ENCODE data around the gene SDHC. TPM values are rescaled to one million over a fixed set of nuclear protein-coding genes. Genes with fewer than 3 reads are reported as not detected.
"Not testable (repeated sequence)": the region's sequence is repeated elsewhere in the genome, so short reads cannot be mapped to it uniquely, and the experiment has no call there.

Gene SDHC
- total RNA-seq, 1 donor from 2014 or later, result 185 TPM

GRCh38 chr1:161388639-161389038, 74.5 kb downstream of the SDHC start:
- ATAC-seq, result no peak

GRCh38 chr1:161389158-161389557, 75.0 kb downstream of the SDHC start:
- not testable (repeated sequence) for ATAC-seq

GRCh38 chr1:161389691-161390558, 75.7 kb downstream of the SDHC start:
- ATAC-seq, result peak; percentile 97

GRCh38 chr1:161390559-161390858, 76.3 kb downstream of the SDHC start:
- ATAC-seq, result no peak

GRCh38 chr1:161391136-161391535, 77.0 kb downstream of the SDHC start:
- ATAC-seq, result not testable (repeated sequence)

- no peak for ATAC-seq
Measured at GRCh38 chr1:161391611-161392010, 77.4 kb downstream of the SDHC start.

- ATAC-seq, result no peak
Measured at GRCh38 chr1:161393151-161393550, 79.0 kb downstream of the SDHC start.

- ATAC-seq, result not testable (repeated sequence)
Measured at GRCh38 chr1:161397038-161397437, 82.9 kb downstream of the SDHC start.

- no peak for ATAC-seq
Measured at GRCh38 chr1:161398900-161399256, 84.7 kb downstream of the SDHC start.

- ATAC-seq, result peak; percentile 83
Measured at GRCh38 chr1:161399257-161399998, 85.2 kb downstream of the SDHC start.

GRCh38 chr1:161402446-161402845, 88.3 kb downstream of the SDHC start:
- ATAC-seq, result no peak

- no peak for ATAC-seq
Measured at GRCh38 chr1:161404051-161404597, 89.9 kb downstream of the SDHC start.

- not testable (repeated sequence) for ATAC-seq
Measured at GRCh38 chr1:161406551-161406950, 92.4 kb downstream of the SDHC start.

GRCh38 chr1:161407451-161407985, 93.3 kb downstream of the SDHC start:
- no peak for ATAC-seq

- ATAC-seq, result no peak
Measured at GRCh38 chr1:161408429-161409052, 94.4 kb downstream of the SDHC start.

GRCh38 chr1:161409848-161410635, 95.9 kb downstream of the SDHC start:
- not testable (repeated sequence) for ATAC-seq

- not testable (repeated sequence) for ATAC-seq
Measured at GRCh38 chr1:161410636-161410970, 96.4 kb downstream of the SDHC start.

Other genes starting within 250 kb of the SDHC start
- gene ARHGAP30, start 244.5 kb upstream of the SDHC start, total RNA-seq, result 6.0 TPM
- 115 TPM for gene NECTIN4, start 224.8 kb upstream of the SDHC start, total RNA-seq
- gene KLHDC9, start 216.0 kb upstream of the SDHC start, total RNA-seq, result 4.5 TPM
- gene PFDN2, start 196.3 kb upstream of the SDHC start, total RNA-seq, result 46.2 TPM
- 26.4 TPM for gene NIT1, start 196.3 kb upstream of the SDHC start, total RNA-seq
- 24.9 TPM for gene DEDD, start 181.7 kb upstream of the SDHC start, total RNA-seq
- 76.7 TPM for gene UFC1, start 160.4 kb upstream of the SDHC start, total RNA-seq
- gene USP21, start 154.9 kb upstream of the SDHC start, total RNA-seq, result 15.6 TPM
- 10.4 TPM for gene PPOX, start 148.0 kb upstream of the SDHC start, total RNA-seq
- gene B4GALT3, start 136.9 kb upstream of the SDHC start, total RNA-seq, result 17.7 TPM
- gene ADAMTS4, start 115.3 kb upstream of the SDHC start, total RNA-seq, result 1.3 TPM
- gene NDUFS2, start 112.0 kb upstream of the SDHC start, total RNA-seq, result 56.4 TPM
- 0.76 TPM for gene FCER1G, start 99.1 kb upstream of the SDHC start, total RNA-seq
- not detected for gene APOA2, start 90.8 kb upstream of the SDHC start, total RNA-seq
- gene TOMM40L, start 88.3 kb upstream of the SDHC start, total RNA-seq, result 11.4 TPM
- gene NR1I3, start 76.2 kb upstream of the SDHC start, total RNA-seq, result not detected
- 29.3 TPM for gene PCP4L1, start 55.6 kb upstream of the SDHC start, total RNA-seq
- gene MPZ, start 4.4 kb upstream of the SDHC start, total RNA-seq, result 1.4 TPM
- gene CFAP126, start 53.5 kb downstream of the SDHC start, total RNA-seq, result not detected
- gene FCGR2A, start 191.1 kb downstream of the SDHC start, total RNA-seq, result 3.1 TPM
- 1.4 TPM for gene HSPA6, start 210.2 kb downstream of the SDHC start, total RNA-seq
- gene FCGR3A, start 235.4 kb downstream of the SDHC start, total RNA-seq, result 1.00 TPM